ENCODE data around the gene ISL2. TPM values are rescaled to one million over a fixed set of nuclear protein-coding genes. Genes with fewer than 3 reads are reported as not detected.
A peak's percentile ranks its signal among the peaks of the same experiment; 100 is the strongest.

The ISL2 gene
- total and polyA plus RNA-seq, 9 of the 15 experiments (the other 6 are each of a cell fraction or from before 2014, with no cell fraction given) = 0.15 to 23.7 (median 4.0) TPM

DNA sequence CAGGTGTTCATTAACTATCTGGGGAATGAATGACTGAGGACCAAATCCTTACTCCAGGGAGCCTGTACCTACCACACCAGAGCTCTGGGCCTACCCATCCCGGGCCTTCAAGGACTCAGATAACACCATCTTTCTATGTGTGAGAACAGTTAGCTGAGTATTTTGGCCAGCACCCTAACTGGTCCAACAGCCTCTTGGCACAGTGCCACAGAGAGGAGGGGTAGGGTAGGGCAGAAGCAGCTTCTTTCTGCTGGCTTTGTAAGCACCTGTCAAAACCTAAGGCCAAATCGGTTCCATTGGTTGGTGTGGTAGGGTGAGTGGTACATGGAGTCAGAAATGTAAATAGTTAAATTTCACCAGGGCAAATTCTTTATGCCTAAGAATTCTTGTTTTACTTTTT, 26.7 kb downstream of the ISL2 start:
- Histone ChIP-seq H3K27ac (ENCODE audit: extremely low read depth, low read depth, low read length) (no peak overlapping the region), H3K9ac (ENCODE audit: insufficient read depth in 1 of 2, low read depth in 2 of 2, low read length in 2 of 2) (no peak overlapping the region), H2AFZ (ENCODE audit: low read depth, low read length) (no peak overlapping the region), H4K20me1 (replicated peaks; ENCODE audit: control insufficient read depth, insufficient read depth, low read length) (no peaks in the 10 kb centered on the region), H3K27me3 (ENCODE audit: control insufficient read depth in 2 of 2, insufficient read depth in 2 of 2, low read length in 2 of 2) (peaks cover 6 to 13% of the 10 kb centered on the region in 2 experiments), H3K4me3 (no peak overlapping the region), H3K4me2 (ENCODE audit: insufficient read depth, low read length) (no peak overlapping the region), H3K36me3 (ENCODE audit: control insufficient read depth, insufficient read depth, low read length) (no peaks in the 10 kb centered on the region), H3K9me1 (ENCODE audit: control insufficient read depth, insufficient read depth, low read length) (no peaks in the 10 kb centered on the region), H3K9me3 (replicated peaks; ENCODE audit: control insufficient read depth, insufficient read depth, low read depth, low read length) (no peaks in the 10 kb centered on the region), H3K79me2 (ENCODE audit: control insufficient read depth, insufficient read depth, low read length) (no peaks in the 10 kb centered on the region), H3K4me1 (replicated peaks in 1 of 2; ENCODE audit: control insufficient read depth in 2 of 2, insufficient read depth in 2 of 2, low read length in 2 of 2) (no peaks in the 10 kb centered on the region)
- ATAC-seq (no peak), FAIRE-seq (no peak), DNase-seq (ENCODE audit: extremely low read depth in 1 of 4, low spot score in 3 of 4) (no peak)
- TF ChIP-seq ZNF253 (CRISPR knock-in tag; conservative IDR thresholded peaks at IDR 0.05) = no peak
- peak; percentile 76 for TF ChIP-seq NFIC (IDR thresholded peaks at IDR 0.05)
- intact Hi-C loops (cut with micrococcal nuclease) = no loop called here
- POLR2A ChIA-PET = interaction anchor here (1.2 kb wide), 1 partner anchor 11 kb away, joined by 3 read pairs; no protein-coding TSS in a partner anchor
- BruUV-seq (replicated peaks) = no TSS peak
- in situ Hi-C loops (cut with MboI) = no loop called here
- WGBS (ENCODE audit: insufficient coverage, low coverage, missing lambda C conversion rate) = 7% methylated on average over 2 of the region's 2 CpGs
- CTCF ChIA-PET (ENCODE audit: low intra/inter-chr PET ratio) = no interaction called here

DNA sequence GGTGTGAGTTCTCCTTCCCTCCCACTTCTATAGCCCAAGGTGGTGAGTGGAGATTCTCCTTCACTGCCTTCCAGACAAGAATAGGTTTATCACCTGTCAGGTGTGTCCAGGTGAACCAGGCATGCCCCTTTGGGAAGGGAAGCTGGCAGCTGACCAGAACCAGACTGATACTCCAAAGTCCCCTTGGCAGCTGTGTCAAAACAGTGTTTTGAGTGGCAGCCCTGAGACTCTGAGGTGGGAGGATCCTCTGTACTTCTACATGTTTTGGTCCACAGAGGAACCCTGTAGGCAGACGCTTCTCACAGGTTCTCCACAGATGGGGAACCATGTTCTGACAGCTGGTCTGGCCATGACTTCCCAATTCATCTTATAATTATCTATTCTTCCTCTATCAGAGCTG, 30.1 kb downstream of the ISL2 start:
- intact Hi-C loops (cut with micrococcal nuclease) (no loop called here), in situ Hi-C loops (cut with MboI) (no loop called here)
- peaks cover 2% of the 10 kb centered on the region for H3K9me1 ChIP-seq (ENCODE audit: control insufficient read depth, insufficient read depth, low read length)
- H3K4me1 ChIP-seq (replicated peaks in 1 of 2; ENCODE audit: control insufficient read depth in 2 of 2, insufficient read depth in 2 of 2, low read length in 2 of 2) = no peaks in the 10 kb centered on the region
- 0% methylated on average over 1 of the region's 1 CpG for WGBS (ENCODE audit: insufficient coverage, low coverage, missing lambda C conversion rate)
- BruUV-seq (replicated peaks) = no TSS peak
- CTCF ChIA-PET (ENCODE audit: low intra/inter-chr PET ratio) = no interaction called here
- H3K9ac ChIP-seq (ENCODE audit: insufficient read depth in 1 of 2, low read depth in 2 of 2, low read length in 2 of 2) = no peak overlapping the region
- H3K9me3 ChIP-seq (replicated peaks; ENCODE audit: control insufficient read depth, insufficient read depth, low read depth, low read length) = no peaks in the 10 kb centered on the region
- DNase-seq (ENCODE audit: extremely low read depth in 1 of 4, low spot score in 3 of 4) (no peak), ATAC-seq (no peak), FAIRE-seq (no peak)
- no peak overlapping the region for H3K27ac ChIP-seq (ENCODE audit: extremely low read depth, low read depth, low read length)
- H2AFZ ChIP-seq (ENCODE audit: low read depth, low read length) = no peak overlapping the region
- H3K4me2 ChIP-seq (ENCODE audit: insufficient read depth, low read length) = no peak overlapping the region
- no peaks in the 10 kb centered on the region for H4K20me1 ChIP-seq (replicated peaks; ENCODE audit: control insufficient read depth, insufficient read depth, low read length)
- no peaks in the 10 kb centered on the region for H3K36me3 ChIP-seq (ENCODE audit: control insufficient read depth, insufficient read depth, low read length)
- no peak for TF ChIP-seq TCF7 (IDR thresholded peaks at IDR 0.05; ENCODE audit: borderline replicate concordance)
- TF ChIP-seq, protein P1, sequence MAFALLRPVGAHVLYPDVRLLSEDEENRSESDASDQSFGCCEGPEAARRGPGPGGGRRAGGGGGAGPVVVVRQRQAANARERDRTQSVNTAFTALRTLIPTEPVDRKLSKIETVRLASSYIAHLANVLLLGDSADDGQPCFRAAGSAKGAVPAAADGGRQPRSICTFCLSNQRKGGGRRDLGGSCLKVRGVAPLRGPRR (CRISPR knock-in tag; IDR thresholded peaks at IDR 0.05) = no peak
- TF ChIP-seq, protein P2, sequence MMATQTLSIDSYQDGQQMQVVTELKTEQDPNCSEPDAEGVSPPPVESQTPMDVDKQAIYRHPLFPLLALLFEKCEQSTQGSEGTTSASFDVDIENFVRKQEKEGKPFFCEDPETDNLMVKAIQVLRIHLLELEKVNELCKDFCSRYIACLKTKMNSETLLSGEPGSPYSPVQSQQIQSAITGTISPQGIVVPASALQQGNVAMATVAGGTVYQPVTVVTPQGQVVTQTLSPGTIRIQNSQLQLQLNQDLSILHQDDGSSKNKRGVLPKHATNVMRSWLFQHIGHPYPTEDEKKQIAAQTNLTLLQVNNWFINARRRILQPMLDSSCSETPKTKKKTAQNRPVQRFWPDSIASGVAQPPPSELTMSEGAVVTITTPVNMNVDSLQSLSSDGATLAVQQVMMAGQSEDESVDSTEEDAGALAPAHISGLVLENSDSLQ (IDR thresholded peaks at IDR 0.05) = peak; percentile 28; the same call in 1 of the 2 replicates
- no peak for TF ChIP-seq NR4A1 (CRISPR knock-in tag; IDR thresholded peaks at IDR 0.05)
- TF ChIP-seq NR4A1 (tag; IDR thresholded peaks at IDR 0.05) = no peak
- TF ChIP-seq, protein P3, sequence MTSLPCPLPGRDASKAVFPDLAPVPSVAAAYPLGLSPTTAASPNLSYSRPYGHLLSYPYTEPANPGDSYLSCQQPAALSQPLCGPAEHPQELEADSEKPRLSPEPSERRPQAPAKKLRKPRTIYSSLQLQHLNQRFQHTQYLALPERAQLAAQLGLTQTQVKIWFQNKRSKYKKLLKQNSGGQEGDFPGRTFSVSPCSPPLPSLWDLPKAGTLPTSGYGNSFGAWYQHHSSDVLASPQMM (CRISPR knock-in tag; IDR thresholded peaks at IDR 0.05) = no peak
- no peak for TF ChIP-seq ETV1 (tag; conservative IDR thresholded peaks at IDR 0.05; ENCODE audit: low read depth)
- TF ChIP-seq MCM7 (IDR thresholded peaks at IDR 0.05) = no peak
- no peak for TF ChIP-seq THRAP3 (IDR thresholded peaks at IDR 0.05; ENCODE audit: borderline replicate concordance)
- no peak for TF ChIP-seq TBL1XR1 (IDR thresholded peaks at IDR 0.05; ENCODE audit: low read length in 2 of 2)
- no peak overlapping the region for H3K4me3 ChIP-seq
- H3K79me2 ChIP-seq (ENCODE audit: control insufficient read depth, insufficient read depth, low read length) = no peaks in the 10 kb centered on the region
- H3K27me3 ChIP-seq (ENCODE audit: control insufficient read depth in 2 of 2, insufficient read depth in 2 of 2, low read length in 2 of 2) = peaks cover 17 to 24% of the 10 kb centered on the region in 2 experiments
- POLR2A ChIA-PET = interaction anchor here (0.7 kb wide), 2 partner anchors 489 to 576 kb away, joined by 3 read pairs; no protein-coding TSS in a partner anchor
